Spinal cord (tissue), 10 donors: ENCODE results near the gene TLR9. TPM values are rescaled to one million over a fixed set of nuclear protein-coding genes. Genes with fewer than 3 reads are reported as not detected.

ENCODE experiments used
- DNase-seq, 6 donors: peaks; one replicate each; pipeline versions ENCODE4 v3.0.0 to v3.0.0-alpha.2; 2013 to 2015; ENCODE audit warnings: low spot score in 6 of 6, low read depth in 4 of 6
- H3K27ac ChIP-seq: one replicate; pipeline ENCODE4 v1.5.1; 2013; ENCODE audit warnings: low read depth, low read length, control low read depth
- H3K27me3 ChIP-seq: one replicate; pipeline ENCODE4 v1.6.1; 2013; ENCODE audit warnings: low read length; ENCODE audit not compliant: control insufficient read depth, insufficient read depth
- H3K36me3 ChIP-seq: one replicate; pipeline ENCODE4 v1.6.1; 2013; ENCODE audit warnings: low read length; ENCODE audit not compliant: control insufficient read depth, insufficient read depth
- H3K4me1 ChIP-seq: one replicate; pipeline ENCODE4 v1.6.1; 2013; ENCODE audit warnings: low read length; ENCODE audit not compliant: control insufficient read depth, insufficient read depth
- H3K4me3 ChIP-seq: one replicate; pipeline ENCODE4 v1.5.1; 2013; ENCODE audit warnings: low read depth, low read length, control low read depth
- H3K9me3 ChIP-seq: one replicate; pipeline ENCODE4 v1.6.1; 2013; ENCODE audit warnings: low read length; ENCODE audit not compliant: control insufficient read depth, insufficient read depth
- WGBS: methylation state at CpG from one replicate; pipeline ENCODE4 v1.1.5; 2013; ENCODE audit warnings: missing lambda C conversion rate; ENCODE audit not compliant: insufficient coverage; 5-methylcytosine and 5-hydroxymethylcytosine counted together
- polyA plus RNA-seq, 2 donors: library from polyadenylated mRNA; unstranded; fragments of 120-200 nt; gene quantifications; one replicate each; pipeline ENCODE4 v1.2.1, GENCODE V29; 2013; ENCODE audit not compliant: insufficient read length in 2 of 2
- total RNA-seq, 2 donors: library from RNA; depleted of rRNA in 1 of 2; stranded (reverse); fragments of 120-200 nt in 1 of 2; fragments of >200 nt in 1 of 2; gene quantifications; one replicate each; pipeline versions ENCODE4 v1.2.3 to v1.2.4, GENCODE V29; 2013 to 2014
- donor health status: healthy.

TLR9 gene
- total and polyA plus RNA-seq, 4 donors: 0.11 to 0.41 TPM; not detected in 2

- Histone ChIP-seq H3K27ac (no peak overlapping the region), H3K27me3 (no peaks in the 10 kb centered on the region), H3K36me3 (peaks cover 72% of the 10 kb centered on the region), H3K9me3 (no peaks in the 10 kb centered on the region), H3K4me3 (no peak overlapping the region), H3K4me1 (peaks cover 7% of the 10 kb centered on the region)
- 80% methylated on average over 1 of the region's 7 CpGs for WGBS
- no peak for DNase-seq
These were observed 2.3 kb upstream of the TLR9 start for GRCh38 chr3:52227766-52228165.

- Histone ChIP-seq H3K4me3 (no peak overlapping the region), H3K27ac (no peak overlapping the region), H3K4me1 (peaks cover 5% of the 10 kb centered on the region), H3K27me3 (no peaks in the 10 kb centered on the region), H3K36me3 (peaks cover 69% of the 10 kb centered on the region), H3K9me3 (no peaks in the 10 kb centered on the region)
- WGBS: 69% methylated on average over 4 of the region's 4 CpGs
- no peak for DNase-seq
These were observed 1.7 kb upstream of the TLR9 start for GRCh38 chr3:52227117-52227516.

- Histone ChIP-seq H3K4me3 (no peak overlapping the region), H3K36me3 (peaks cover 68% of the 10 kb centered on the region), H3K4me1 (peaks cover 7% of the 10 kb centered on the region), H3K27ac (no peak overlapping the region), H3K9me3 (no peaks in the 10 kb centered on the region), H3K27me3 (no peaks in the 10 kb centered on the region)
- DNase-seq: no peak
- 85% methylated on average over 4 of the region's 5 CpGs for WGBS
These were observed 878 bp upstream of the TLR9 start for GRCh38 chr3:52226229-52226817.

- no peaks in the 10 kb centered on the region for H3K9me3 ChIP-seq
- DNase-seq: no peak
- H3K27me3 ChIP-seq: no peaks in the 10 kb centered on the region
- H3K27ac ChIP-seq: no peak overlapping the region
- H3K4me1 ChIP-seq: peaks cover 26% of the 10 kb centered on the region
- peaks cover 46% of the 10 kb centered on the region for H3K36me3 ChIP-seq
- WGBS: 91% methylated on average over 31 of the region's 32 CpGs
- no peak overlapping the region for H3K4me3 ChIP-seq
These were observed 1.7 kb downstream of the TLR9 start for GRCh38 chr3:52223449-52224408.

GRCh38 chr3:52222319-52223221 lies 2.9 kb downstream of the TLR9 start:
- Histone ChIP-seq H3K4me3 (no peak overlapping the region), H3K27ac (no peak overlapping the region), H3K9me3 (no peaks in the 10 kb centered on the region), H3K4me1 (peaks cover 28% of the 10 kb centered on the region), H3K36me3 (peaks cover 36% of the 10 kb centered on the region), H3K27me3 (no peaks in the 10 kb centered on the region)
- no peak for DNase-seq
- 92% methylated on average over 38 of the region's 41 CpGs for WGBS

GRCh38 chr3:52221563-52222318 lies 3.7 kb downstream of the TLR9 start:
- H3K9me3 ChIP-seq: no peaks in the 10 kb centered on the region
- H3K27ac ChIP-seq: no peak overlapping the region
- peaks cover 30% of the 10 kb centered on the region for H3K36me3 ChIP-seq
- H3K27me3 ChIP-seq: no peaks in the 10 kb centered on the region
- H3K4me1 ChIP-seq: peaks cover 30% of the 10 kb centered on the region
- no peak for DNase-seq
- H3K4me3 ChIP-seq: no peak overlapping the region
- WGBS: 88% methylated on average over 34 of the region's 34 CpGs

GRCh38 chr3:52221141-52221562 lies 4.3 kb downstream of the TLR9 start:
- Histone ChIP-seq H3K36me3 (peaks cover 27% of the 10 kb centered on the region), H3K27ac (no peak overlapping the region), H3K27me3 (no peaks in the 10 kb centered on the region), H3K4me3 (no peak overlapping the region), H3K9me3 (no peaks in the 10 kb centered on the region), H3K4me1 (peaks cover 30% of the 10 kb centered on the region)
- 94% methylated on average over 27 of the region's 27 CpGs for WGBS
- DNase-seq: no peak

GRCh38 chr3:52220380-52221026 lies 4.9 kb downstream of the TLR9 start:
- Histone ChIP-seq H3K9me3 (no peaks in the 10 kb centered on the region), H3K4me3 (no peak overlapping the region), H3K27me3 (no peaks in the 10 kb centered on the region), H3K4me1 (peaks cover 30% of the 10 kb centered on the region), H3K27ac (no peak overlapping the region), H3K36me3 (peaks cover 29% of the 10 kb centered on the region)
- DNase-seq: peak in 5 of 6 donors; percentile 57 to 93 (median 70)
- 21% methylated on average over 7 of the region's 9 CpGs for WGBS
